ENCODE measurements around the gene STARD3. TPM values are rescaled to one million over a fixed set of nuclear protein-coding genes. Genes with fewer than 3 reads are reported as not detected.

The STARD3 gene
- total RNA-seq, 1 experiment from 2014 or later = 30.1 TPM

GRCh38 chr17:39674179-39674578 is 37.2 kb downstream of the STARD3 start:
- H3K4me1 Mint-ChIP-seq (ENCODE audit: insufficient read depth, unreplicated experiment) = peaks cover 4% of the 10 kb centered on the region
- no peak overlapping the region for H3K27ac Mint-ChIP-seq (ENCODE audit: low read depth, unreplicated experiment)
- H3K27me3 Mint-ChIP-seq (ENCODE audit: insufficient read depth, unreplicated experiment) = peaks cover 11% of the 10 kb centered on the region
- POLR2A ChIA-PET = no interaction called here
- no TSS peak for BruUV-seq (replicated peaks)
- peaks cover 11% of the 10 kb centered on the region for H3K36me3 Mint-ChIP-seq (ENCODE audit: insufficient read depth, unreplicated experiment)
- CTCF ChIA-PET = interaction anchor here (0.6 to 1.0 kb wide), 3 partner anchors 26 to 704 kb away, joined by 3 to 4 read pairs (median 3); no protein-coding TSS in a partner anchor
- intact Hi-C loops (cut with micrococcal nuclease) = no loop called here
- no peaks in the 10 kb centered on the region for H3K9me3 Mint-ChIP-seq (ENCODE audit: unreplicated experiment)
- DNase-seq (ENCODE audit: unreplicated experiment) = no peak
- TF ChIP-seq CTCF (IDR thresholded peaks at IDR 0.05; ENCODE audit: unreplicated experiment) = no peak
- H3K4me3 Mint-ChIP-seq (ENCODE audit: unreplicated experiment) = no peak overlapping the region

- Mint-ChIP-seq H3K27ac (ENCODE audit: low read depth, unreplicated experiment) (no peak overlapping the region), H3K27me3 (ENCODE audit: insufficient read depth, unreplicated experiment) (peaks cover 11% of the 10 kb centered on the region), H3K9me3 (ENCODE audit: unreplicated experiment) (no peaks in the 10 kb centered on the region), H3K36me3 (ENCODE audit: insufficient read depth, unreplicated experiment) (peaks cover 7% of the 10 kb centered on the region), H3K4me1 (ENCODE audit: insufficient read depth, unreplicated experiment) (peaks cover 4% of the 10 kb centered on the region), H3K4me3 (ENCODE audit: unreplicated experiment) (no peak overlapping the region)
- TF ChIP-seq CTCF (IDR thresholded peaks at IDR 0.05; ENCODE audit: unreplicated experiment) = no peak
- CTCF ChIA-PET = interaction anchor here (0.7 to 1.6 kb wide), 3 partner anchors 20 to 42 kb away, joined by 3 to 5 read pairs (median 4); no protein-coding TSS in a partner anchor
- DNase-seq (ENCODE audit: unreplicated experiment) = no peak
- POLR2A ChIA-PET = no interaction called here
- intact Hi-C loops (cut with micrococcal nuclease) = no loop called here
- no TSS peak for BruUV-seq (replicated peaks)
Observed at GRCh38 chr17:39674702-39675389, 37.9 kb downstream of the STARD3 start.

GRCh38 chr17:39675390-39676082 is 38.6 kb downstream of the STARD3 start:
- DNase-seq (ENCODE audit: unreplicated experiment) = no peak
- intact Hi-C loops (cut with micrococcal nuclease) = no loop called here
- TF ChIP-seq CTCF (IDR thresholded peaks at IDR 0.05; ENCODE audit: unreplicated experiment) = no peak
- BruUV-seq (replicated peaks) = no TSS peak
- Mint-ChIP-seq H3K36me3 (ENCODE audit: insufficient read depth, unreplicated experiment) (peaks cover 4% of the 10 kb centered on the region), H3K4me1 (ENCODE audit: insufficient read depth, unreplicated experiment) (peaks cover 4% of the 10 kb centered on the region), H3K27me3 (ENCODE audit: insufficient read depth, unreplicated experiment) (peaks cover 6% of the 10 kb centered on the region), H3K9me3 (ENCODE audit: unreplicated experiment) (no peaks in the 10 kb centered on the region), H3K27ac (ENCODE audit: low read depth, unreplicated experiment) (no peak overlapping the region), H3K4me3 (ENCODE audit: unreplicated experiment) (no peak overlapping the region)
- CTCF ChIA-PET = interaction anchor here (1.0 to 1.6 kb wide), 2 partner anchors 21 to 42 kb away, joined by 4 to 5 read pairs; no protein-coding TSS in a partner anchor
- POLR2A ChIA-PET = no interaction called here

- Mint-ChIP-seq H3K27ac (ENCODE audit: low read depth, unreplicated experiment) (no peak overlapping the region), H3K4me3 (ENCODE audit: unreplicated experiment) (no peak overlapping the region), H3K27me3 (ENCODE audit: insufficient read depth, unreplicated experiment) (no peaks in the 10 kb centered on the region), H3K9me3 (ENCODE audit: unreplicated experiment) (no peaks in the 10 kb centered on the region), H3K36me3 (ENCODE audit: insufficient read depth, unreplicated experiment) (no peaks in the 10 kb centered on the region), H3K4me1 (ENCODE audit: insufficient read depth, unreplicated experiment) (peaks cover 4% of the 10 kb centered on the region)
- POLR2A ChIA-PET = no interaction called here
- BruUV-seq (replicated peaks) = no TSS peak
- intact Hi-C loops (cut with micrococcal nuclease) = no loop called here
- TF ChIP-seq CTCF (IDR thresholded peaks at IDR 0.05; ENCODE audit: unreplicated experiment) = no peak
- no peak for DNase-seq (ENCODE audit: unreplicated experiment)
- CTCF ChIA-PET = interaction anchor here (1.6 kb wide), 1 partner anchor 22 kb away, joined by 5 read pairs; no protein-coding TSS in a partner anchor
Observed at GRCh38 chr17:39676198-39676819, 39.4 kb downstream of the STARD3 start.
